GM18870 (cell line): ENCODE data around the gene COA5.

Experiments
- ATAC-seq: cut with Tn5 transposase; IDR thresholded peaks from one replicate; pipeline ENCODE4 v1.9.1; 2021; ENCODE audit warnings: moderate library complexity; ENCODE audit not compliant: unreplicated experiment

COA5 gene

GRCh38 chr2:98554116-98554861, 54.0 kb downstream of the COA5 start:
- no peak for ATAC-seq

DNA sequence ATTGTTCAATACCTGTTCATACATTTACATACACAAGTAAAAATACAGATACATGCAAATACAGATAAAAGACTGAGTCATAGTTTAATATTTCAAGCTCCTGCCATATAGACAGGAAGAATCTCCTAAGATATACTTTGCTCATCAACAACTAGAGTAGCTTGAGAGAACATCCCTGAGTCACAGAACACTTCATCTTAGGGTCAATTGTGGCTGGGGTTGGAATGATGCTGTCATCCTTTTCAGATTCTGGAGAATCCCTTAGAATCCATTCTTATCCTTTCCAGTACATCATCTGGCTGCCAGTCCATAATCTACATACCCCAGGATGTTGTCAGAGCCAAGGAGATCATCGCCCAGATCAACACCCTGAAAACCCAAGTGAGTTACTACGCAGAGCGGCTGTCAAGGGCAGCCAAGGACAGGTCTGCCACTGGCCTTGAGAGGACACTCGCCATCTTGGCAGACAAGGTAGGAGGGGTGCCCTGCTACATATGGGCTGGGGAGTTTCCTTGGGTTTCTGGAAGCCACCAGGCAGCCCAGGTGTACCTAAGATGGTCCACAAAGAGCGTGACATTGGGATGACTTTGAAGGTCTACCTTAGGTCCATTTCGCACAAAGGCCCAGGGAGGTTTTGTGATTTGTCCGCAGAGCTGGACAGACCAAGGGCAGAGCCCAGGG, 55.7 kb downstream of the COA5 start:
- ATAC-seq: no peak

- no peak for ATAC-seq
Observed at GRCh38 chr2:98551316-98551715, 57.0 kb downstream of the COA5 start.

- ATAC-seq: no peak
Observed at GRCh38 chr2:98550165-98550564, 58.1 kb downstream of the COA5 start.
